Measurements from ENCODE around the gene SSRP1. TPM values are rescaled to one million over a fixed set of nuclear protein-coding genes. Genes with fewer than 3 reads are reported as not detected.
A peak's percentile ranks its signal among the peaks of the same experiment; 100 is the strongest.

Gene SSRP1
- total and polyA plus RNA-seq, 2 experiments from 2014 or later: 205 to 216 TPM

DNA sequence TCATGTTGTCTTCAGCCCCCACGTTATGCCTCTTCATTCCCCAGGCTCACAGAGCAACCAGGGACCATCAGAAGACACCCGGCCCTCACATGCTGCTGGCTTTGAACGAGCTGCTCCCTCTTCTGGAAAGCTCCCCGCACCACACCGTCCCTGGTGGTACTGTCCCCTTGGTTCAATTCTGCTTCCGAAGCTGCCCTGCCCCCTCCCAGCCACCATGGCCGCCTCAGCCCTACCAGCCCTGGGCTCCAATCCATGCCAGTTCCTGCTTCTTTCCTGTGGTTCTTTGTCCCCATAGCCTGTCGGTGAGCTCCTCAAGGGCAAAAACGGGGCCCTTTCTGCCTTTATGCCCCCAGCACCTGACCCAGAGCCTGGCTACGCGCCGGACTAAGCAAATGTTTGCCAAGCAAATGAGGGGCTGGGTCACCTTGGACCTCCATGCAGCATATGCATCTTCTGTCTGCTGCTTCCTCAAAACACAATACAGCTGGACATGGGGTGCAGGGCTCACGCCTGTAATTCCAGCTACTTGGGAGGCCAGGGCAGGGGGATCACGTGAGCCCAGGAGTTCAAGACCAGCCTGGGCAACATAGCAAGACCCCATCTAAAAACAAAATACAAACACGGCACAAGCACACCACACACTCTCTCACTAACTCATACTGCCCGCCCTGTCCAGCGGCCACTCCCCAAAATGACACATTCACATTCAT is 32.3 kb downstream of the SSRP1 start:
- ATAC-seq (peak; percentile 73), DNase-seq (ENCODE audit: low spot score) (peak; percentile 45)
- H3K9me2 ChIP-seq (ENCODE audit: insufficient read depth): no peaks in the 10 kb centered on the region
- H3K4me1 Mint-ChIP-seq: peaks cover 26% of the 10 kb centered on the region
- H3K9me3 Mint-ChIP-seq: peaks cover 11% of the 10 kb centered on the region
- peaks cover 10% of the 10 kb centered on the region for H3K27me3 Mint-ChIP-seq (ENCODE audit: insufficient read depth, low read depth, poor library complexity)
- no peak overlapping the region for H3K4me3 ChIP-seq
- H3K27ac ChIP-seq (ENCODE audit: low read depth): no peak overlapping the region
- peaks cover 35% of the 10 kb centered on the region for H3K36me3 ChIP-seq (ENCODE audit: insufficient read depth)
- no peak overlapping the region for H3K4me2 ChIP-seq
- H4K20me1 ChIP-seq (replicated peaks; ENCODE audit: insufficient read depth): peaks cover 20% of the 10 kb centered on the region
- no peak overlapping the region for H2AFZ ChIP-seq
- no peaks in the 10 kb centered on the region for H3K4me1 ChIP-seq (ENCODE audit: insufficient read depth)
- H3K79me2 ChIP-seq (replicated peaks; ENCODE audit: insufficient read depth): peaks cover 31% of the 10 kb centered on the region
- no peak overlapping the region for H3K4me3 Mint-ChIP-seq
- H3K27ac Mint-ChIP-seq: peak overlapping the region; percentile 79
- H3F3A ChIP-seq (replicated peaks; ENCODE audit: low read depth): 0 out of 2 replicates have a peak, but pooled peaks cover 2% of the 10 kb centered on the region
- no peaks in the 10 kb centered on the region for H3K27me3 ChIP-seq (ENCODE audit: insufficient read depth)
- H3K36me3 Mint-ChIP-seq (ENCODE audit: low read depth): peaks cover 83% of the 10 kb centered on the region
- TF ChIP-seq, protein P1, sequence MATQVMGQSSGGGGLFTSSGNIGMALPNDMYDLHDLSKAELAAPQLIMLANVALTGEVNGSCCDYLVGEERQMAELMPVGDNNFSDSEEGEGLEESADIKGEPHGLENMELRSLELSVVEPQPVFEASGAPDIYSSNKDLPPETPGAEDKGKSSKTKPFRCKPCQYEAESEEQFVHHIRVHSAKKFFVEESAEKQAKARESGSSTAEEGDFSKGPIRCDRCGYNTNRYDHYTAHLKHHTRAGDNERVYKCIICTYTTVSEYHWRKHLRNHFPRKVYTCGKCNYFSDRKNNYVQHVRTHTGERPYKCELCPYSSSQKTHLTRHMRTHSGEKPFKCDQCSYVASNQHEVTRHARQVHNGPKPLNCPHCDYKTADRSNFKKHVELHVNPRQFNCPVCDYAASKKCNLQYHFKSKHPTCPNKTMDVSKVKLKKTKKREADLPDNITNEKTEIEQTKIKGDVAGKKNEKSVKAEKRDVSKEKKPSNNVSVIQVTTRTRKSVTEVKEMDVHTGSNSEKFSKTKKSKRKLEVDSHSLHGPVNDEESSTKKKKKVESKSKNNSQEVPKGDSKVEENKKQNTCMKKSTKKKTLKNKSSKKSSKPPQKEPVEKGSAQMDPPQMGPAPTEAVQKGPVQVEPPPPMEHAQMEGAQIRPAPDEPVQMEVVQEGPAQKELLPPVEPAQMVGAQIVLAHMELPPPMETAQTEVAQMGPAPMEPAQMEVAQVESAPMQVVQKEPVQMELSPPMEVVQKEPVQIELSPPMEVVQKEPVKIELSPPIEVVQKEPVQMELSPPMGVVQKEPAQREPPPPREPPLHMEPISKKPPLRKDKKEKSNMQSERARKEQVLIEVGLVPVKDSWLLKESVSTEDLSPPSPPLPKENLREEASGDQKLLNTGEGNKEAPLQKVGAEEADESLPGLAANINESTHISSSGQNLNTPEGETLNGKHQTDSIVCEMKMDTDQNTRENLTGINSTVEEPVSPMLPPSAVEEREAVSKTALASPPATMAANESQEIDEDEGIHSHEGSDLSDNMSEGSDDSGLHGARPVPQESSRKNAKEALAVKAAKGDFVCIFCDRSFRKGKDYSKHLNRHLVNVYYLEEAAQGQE (IDR thresholded peaks at IDR 0.05; ENCODE audit: unreplicated experiment): no peak
- TF ChIP-seq POLR2AphosphoS5 (IDR thresholded peaks at IDR 0.05; ENCODE audit: low read depth) (no peak), ZNF331 (CRISPR knock-in tag; IDR thresholded peaks at IDR 0.05; ENCODE audit: low read depth) (no peak), NANOG (IDR thresholded peaks at IDR 0.05; ENCODE audit: borderline replicate concordance) (no peak), ZNF462 (CRISPR knock-in tag; IDR thresholded peaks at IDR 0.05) (no peak)
- TF ChIP-seq, protein P2, sequence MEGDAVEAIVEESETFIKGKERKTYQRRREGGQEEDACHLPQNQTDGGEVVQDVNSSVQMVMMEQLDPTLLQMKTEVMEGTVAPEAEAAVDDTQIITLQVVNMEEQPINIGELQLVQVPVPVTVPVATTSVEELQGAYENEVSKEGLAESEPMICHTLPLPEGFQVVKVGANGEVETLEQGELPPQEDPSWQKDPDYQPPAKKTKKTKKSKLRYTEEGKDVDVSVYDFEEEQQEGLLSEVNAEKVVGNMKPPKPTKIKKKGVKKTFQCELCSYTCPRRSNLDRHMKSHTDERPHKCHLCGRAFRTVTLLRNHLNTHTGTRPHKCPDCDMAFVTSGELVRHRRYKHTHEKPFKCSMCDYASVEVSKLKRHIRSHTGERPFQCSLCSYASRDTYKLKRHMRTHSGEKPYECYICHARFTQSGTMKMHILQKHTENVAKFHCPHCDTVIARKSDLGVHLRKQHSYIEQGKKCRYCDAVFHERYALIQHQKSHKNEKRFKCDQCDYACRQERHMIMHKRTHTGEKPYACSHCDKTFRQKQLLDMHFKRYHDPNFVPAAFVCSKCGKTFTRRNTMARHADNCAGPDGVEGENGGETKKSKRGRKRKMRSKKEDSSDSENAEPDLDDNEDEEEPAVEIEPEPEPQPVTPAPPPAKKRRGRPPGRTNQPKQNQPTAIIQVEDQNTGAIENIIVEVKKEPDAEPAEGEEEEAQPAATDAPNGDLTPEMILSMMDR (conservative IDR thresholded peaks at IDR 0.05; ENCODE audit: low read depth in 2 of 2): peak; percentile 14 to 31; a peak in 1 of 4 replicates
